Natural killer cell (primary cell): Measurements from ENCODE around the gene MIGA2. TPM values are rescaled to one million over a fixed set of nuclear protein-coding genes. Genes with fewer than 3 reads are reported as not detected.

Experiments
- ATAC-seq, 3 donors: fragments of 150-1000 bp in 2 of 3; fragments of 200-7000 bp in 1 of 3; cut with Tn5 transposase; 1 replicate in 1 of 3; 2 replicates in 2 of 3; pipeline ENCODE4 v1.10.0; 2021; ENCODE audit warnings: mild to moderate bottlenecking in 2 of 3, moderate library complexity in 2 of 3
- DNase-seq, 2 donors: peaks; one replicate each; pipeline versions ENCODE4 v3.0.0 to v3.0.0-alpha.2; 2013 to 2021; ENCODE audit warnings: mixed read lengths in 1 of 2
- H3K27ac ChIP-seq: one replicate; pipeline ENCODE4 v1.5.1; 2013; ENCODE audit warnings: mild to moderate bottlenecking, low read length
- H3K27me3 ChIP-seq: one replicate; pipeline ENCODE4 v1.6.1; 2013; ENCODE audit warnings: low read length; ENCODE audit not compliant: control insufficient read depth, insufficient read depth
- H3K36me3 ChIP-seq: one replicate; pipeline ENCODE4 v1.6.1; 2013; ENCODE audit warnings: low read length; ENCODE audit not compliant: control insufficient read depth, insufficient read depth
- H3K4me1 ChIP-seq: one replicate; pipeline ENCODE4 v1.6.1; 2013; ENCODE audit warnings: low read length; ENCODE audit not compliant: control insufficient read depth, insufficient read depth
- H3K4me3 ChIP-seq: one replicate; pipeline ENCODE4 v1.5.1; 2013; ENCODE audit warnings: low read length
- H3K9me3 ChIP-seq: one replicate; pipeline ENCODE4 v1.6.1; 2013; ENCODE audit warnings: low read length; ENCODE audit not compliant: control insufficient read depth, insufficient read depth
- H3K27ac Mint-ChIP-seq, 2 donors: one replicate each; pipeline ENCODE4 v1.8.0; 2022; ENCODE audit warnings: mild to moderate bottlenecking in 2 of 2, mixed read lengths in 2 of 2, moderate library complexity in 1 of 2
- H3K27me3 Mint-ChIP-seq, 2 donors: one replicate each; pipeline ENCODE4 v1.8.0; 2022; ENCODE audit warnings: low read depth in 2 of 2, mixed read lengths in 2 of 2
- H3K36me3 Mint-ChIP-seq: one replicate; pipeline ENCODE4 v1.8.0; 2022; ENCODE audit warnings: mixed read lengths
- H3K4me1 Mint-ChIP-seq, 2 donors: one replicate each; pipeline ENCODE4 v1.8.0; 2022; ENCODE audit warnings: mixed read lengths in 2 of 2
- H3K4me3 Mint-ChIP-seq: one replicate; pipeline ENCODE4 v1.8.0; 2022; ENCODE audit warnings: mild to moderate bottlenecking, moderate library complexity, mixed read lengths
- H3K9me3 Mint-ChIP-seq, 2 donors: one replicate each; pipeline ENCODE4 v1.8.0; 2022; ENCODE audit warnings: mixed read lengths in 2 of 2
- CTCF ChIP-seq: fragments of 200-600 bp; IDR thresholded peaks from one replicate; pipeline ENCODE4 v1.8.0; 2022; ENCODE audit warnings: antibody characterized with exemption
- WGBS: methylation state at CpG from one replicate; pipeline ENCODE4 v1.1.7; 2013; ENCODE audit warnings: missing lambda C conversion rate; ENCODE audit not compliant: insufficient coverage; 5-methylcytosine and 5-hydroxymethylcytosine counted together
- intact Hi-C: fragments of 100-400 bp; cut with micrococcal nuclease; formaldehyde crosslinking; loops from one replicate; pipeline ENCODE4 v1.14.2; 2022
- total RNA-seq, 4 donors: library from RNA; stranded (reverse); fragments of 120-200 nt in 1 of 4; gene quantifications; one replicate each; pipeline versions ENCODE4 v1.2.3 to v1.2.4, GENCODE V29; 2013 to 2022

Gene MIGA2
- total RNA-seq, 3 donors from 2014 or later (not counting 1 experiment from before 2014, with no cell fraction given) = 67.3 to 77.9 (median 73.9) TPM

DNA sequence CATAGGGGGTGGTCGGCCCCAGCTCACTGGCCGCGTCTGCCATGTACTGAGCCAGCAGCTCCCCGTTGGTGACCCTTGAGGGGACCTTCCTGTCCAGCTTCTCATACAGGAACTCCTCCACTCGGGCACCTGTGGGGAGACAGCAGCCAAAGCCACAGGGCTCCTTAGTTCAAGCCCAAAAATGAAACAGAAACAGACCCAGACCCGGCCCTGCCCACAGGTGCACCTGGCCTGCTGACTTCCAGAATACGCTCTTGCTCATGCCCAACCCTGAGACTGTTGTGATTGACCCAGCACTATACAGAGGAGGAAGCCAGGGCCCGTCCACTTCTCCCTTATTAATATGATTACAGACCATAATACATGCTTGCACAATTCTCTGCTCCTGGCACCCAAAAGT is 15.3 kb upstream of the MIGA2 start:
- H3K4me3 Mint-ChIP-seq = no peak overlapping the region
- no peak overlapping the region for H3K27ac Mint-ChIP-seq

GRCh38 chr9:129022037-129022436 is 14.4 kb upstream of the MIGA2 start:
- Mint-ChIP-seq H3K9me3 (no peaks in the 10 kb centered on the region), H3K27ac (no peak overlapping the region), H3K4me1 (peaks cover 0 to 11% of the 10 kb centered on the region in 2 donors), H3K36me3 (no peaks in the 10 kb centered on the region), H3K4me3 (no peak overlapping the region), H3K27me3 (no peaks in the 10 kb centered on the region)
- H3K9me3 ChIP-seq = no peaks in the 10 kb centered on the region
- no peak overlapping the region for H3K4me3 ChIP-seq
- TF ChIP-seq CTCF = no peak
- no peak for DNase-seq
- no peaks in the 10 kb centered on the region for H3K36me3 ChIP-seq
- no peak for ATAC-seq
- 89% methylated on average over 9 of the region's 9 CpGs for WGBS
- H3K27ac ChIP-seq = no peak overlapping the region
- intact Hi-C loops = no loop called here
- no peaks in the 10 kb centered on the region for H3K27me3 ChIP-seq
- peaks cover 12% of the 10 kb centered on the region for H3K4me1 ChIP-seq

More for the DNA sequence above, 15.3 kb upstream of the MIGA2 start:
- Mint-ChIP-seq H3K27me3 (no peaks in the 10 kb centered on the region), H3K36me3 (no peaks in the 10 kb centered on the region), H3K9me3 (no peaks in the 10 kb centered on the region), H3K4me1 (peaks cover 0 to 11% of the 10 kb centered on the region in 2 donors)
- intact Hi-C loops = no loop called here
- no peak for TF ChIP-seq CTCF
- H3K27ac ChIP-seq = no peak overlapping the region
- 45% methylated on average over 8 of the region's 8 CpGs for WGBS
- ATAC-seq (no peak), DNase-seq (peak in 1 of 2 donors; percentile 3)
- H3K36me3 ChIP-seq = no peaks in the 10 kb centered on the region
- peaks cover 4% of the 10 kb centered on the region for H3K4me1 ChIP-seq
- H3K4me3 ChIP-seq = no peak overlapping the region
- no peaks in the 10 kb centered on the region for H3K9me3 ChIP-seq
- no peaks in the 10 kb centered on the region for H3K27me3 ChIP-seq

GRCh38 chr9:129023036-129023907 is 13.2 kb upstream of the MIGA2 start:
- H3K36me3 Mint-ChIP-seq = no peaks in the 10 kb centered on the region
- no peak overlapping the region for H3K4me3 ChIP-seq
- DNase-seq = no peak
- no peak for TF ChIP-seq CTCF
- no peaks in the 10 kb centered on the region for H3K27me3 Mint-ChIP-seq
- no peaks in the 10 kb centered on the region for H3K36me3 ChIP-seq
- no peaks in the 10 kb centered on the region for H3K9me3 Mint-ChIP-seq
- 88% methylated on average over 16 of the region's 16 CpGs for WGBS
- no peak overlapping the region for H3K4me3 Mint-ChIP-seq
- no peak overlapping the region for H3K27ac ChIP-seq
- intact Hi-C loops = no loop called here
- no peak for ATAC-seq
- H3K9me3 ChIP-seq = no peaks in the 10 kb centered on the region
- H3K4me1 Mint-ChIP-seq = peaks cover 6 to 18% of the 10 kb centered on the region in 2 donors
- H3K4me1 ChIP-seq = peaks cover 20% of the 10 kb centered on the region
- no peak overlapping the region for H3K27ac Mint-ChIP-seq
- no peaks in the 10 kb centered on the region for H3K27me3 ChIP-seq

GRCh38 chr9:129023908-129024233 is 12.6 kb upstream of the MIGA2 start:
- no peak overlapping the region for H3K27ac ChIP-seq
- DNase-seq (no peak), ATAC-seq (no peak)
- WGBS = 98% methylated on average over 4 of the region's 4 CpGs
- H3K4me1 Mint-ChIP-seq = peaks cover 6 to 18% of the 10 kb centered on the region in 2 donors
- H3K9me3 Mint-ChIP-seq = no peaks in the 10 kb centered on the region
- no peaks in the 10 kb centered on the region for H3K36me3 ChIP-seq
- no peak overlapping the region for H3K27ac Mint-ChIP-seq
- H3K4me3 Mint-ChIP-seq = no peak overlapping the region
- H3K4me3 ChIP-seq = no peak overlapping the region
- no peaks in the 10 kb centered on the region for H3K9me3 ChIP-seq
- peaks cover 20% of the 10 kb centered on the region for H3K4me1 ChIP-seq
- no peak for TF ChIP-seq CTCF
- no peaks in the 10 kb centered on the region for H3K36me3 Mint-ChIP-seq
- no peaks in the 10 kb centered on the region for H3K27me3 ChIP-seq
- intact Hi-C loops = no loop called here
- H3K27me3 Mint-ChIP-seq = no peaks in the 10 kb centered on the region
